Gastrocnemius medialis (tissue), 4 donors: ENCODE data around the gene CLSTN3. TPM values are rescaled to one million over a fixed set of nuclear protein-coding genes. Genes with fewer than 3 reads are reported as not detected.
A peak's percentile ranks its signal among the peaks of the same experiment; 100 is the strongest.

ENCODE experiments used
- ATAC-seq, 2 donors: fragments of 150-250 bp; one replicate each; pipeline ENCODE4 v1.9.1; 2016
- DNase-seq, 2 donors: peaks; one replicate each; pipeline ENCODE4 v3.0.0-alpha.2; 2019
- H3K27ac ChIP-seq, 4 donors: fragments of 200-600 bp; sonication (generic); 1 replicate in 1 of 4; 2 replicates in 3 of 4; pipeline ENCODE4 v1.5.1; 2016 to 2018; ENCODE audit warnings: mild to moderate bottlenecking in 2 of 4, moderate library complexity in 1 of 4
- H3K27me3 ChIP-seq, 3 donors: fragments of 200-600 bp; sonication (generic) in 2 of 3; 1 replicate in 1 of 3; 2 replicates in 2 of 3; pipeline versions ENCODE4 v1.5.1 to v1.6.0; 2016 to 2019; ENCODE audit warnings: mild to moderate bottlenecking in 1 of 3, moderate library complexity in 1 of 3
- H3K36me3 ChIP-seq, 2 donors: fragments of 200-600 bp; sonication (generic) in 1 of 2; one replicate each; pipeline ENCODE4 v1.5.1; 2017 to 2018
- H3K4me1 ChIP-seq, 2 donors: fragments of 200-600 bp; sonication (generic) in 1 of 2; one replicate each; pipeline ENCODE4 v1.5.1; 2016 to 2017; ENCODE audit warnings: mild to moderate bottlenecking in 2 of 2
- H3K4me3 ChIP-seq, 4 donors: fragments of 200-600 bp; sonication (generic) in 3 of 4; 1 replicate in 1 of 4; 2 replicates in 3 of 4; pipeline ENCODE4 v1.5.1; 2016 to 2019; ENCODE audit warnings: mild to moderate bottlenecking in 2 of 4
- H3K9me3 ChIP-seq, 3 donors: fragments of 200-600 bp; sonication (generic) in 2 of 3; 1 replicate in 1 of 3; 2 replicates in 2 of 3; pipeline ENCODE4 v1.5.1; 2016 to 2019
- POLR2A ChIP-seq, 2 donors: fragments of 450-650 bp; IDR thresholded peaks; one replicate each; pipeline ENCODE4 v1.6.1; 2017; ENCODE audit warnings: antibody characterized with exemption in 2 of 2, mild to moderate bottlenecking in 2 of 2, moderate library complexity in 2 of 2
- in situ Hi-C, 4 donors: fragments of 200-750 bp; cut with MboI; loops; one replicate each; pipeline versions ENCODE4 v1.15.0 to v1.8.0; 2017; ENCODE audit warnings: low sequenced_read_pairs in 4 of 4
- intact Hi-C: fragments of 100-400 bp; cut with DNase I; formaldehyde crosslinking; loops from one replicate; pipeline ENCODE4 v1.15.1; 2023; ENCODE audit warnings: low total_unique reads
- total RNA-seq, 4 donors: library from RNA; depleted of rRNA; stranded (reverse); fragments of >200 nt; gene quantifications; one replicate each; pipeline versions ENCODE4 v1.1.0 to v1.2.3, GENCODE V29; 2016
- TF ChIP-seq, protein P1 (sequence below), 5 experiments: fragments of 450-650 bp in 3 of 5; fragments of 200-600 bp in 2 of 5; sonication (generic) in 2 of 5; IDR thresholded peaks in 4 of 5; conservative IDR thresholded peaks in 1 of 5; 1 replicate in 4 of 5; 2 replicates in 1 of 5; pipeline ENCODE4 v1.5.1; 2016 to 2019; ENCODE audit warnings: antibody characterized with exemption in 5 of 5, mild to moderate bottlenecking in 3 of 5, moderate library complexity in 3 of 5

The CLSTN3 gene
- total RNA-seq, 4 donors from 2014 or later, result 1.2 to 3.5 (median 2.4) TPM

DNA sequence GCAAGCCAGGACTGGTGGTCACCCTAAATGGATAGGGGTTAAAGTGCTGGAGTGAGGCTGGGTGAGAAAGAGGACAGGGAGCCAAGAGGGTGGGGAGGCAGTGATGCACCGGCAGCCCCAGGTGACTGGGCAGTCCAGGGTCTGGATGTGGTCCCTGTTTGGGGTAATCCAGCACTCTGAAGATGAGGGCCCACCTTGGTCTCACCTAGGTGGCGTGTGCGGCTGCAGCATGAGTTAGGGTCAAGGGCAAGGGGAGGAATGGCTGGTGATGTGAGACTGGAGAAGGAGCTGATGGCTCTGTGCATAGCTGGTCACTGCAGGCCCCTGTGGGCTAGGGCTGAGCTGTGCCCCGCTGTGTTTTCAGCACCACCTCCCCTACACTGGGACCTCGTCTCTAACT lies 19.5 kb upstream of the CLSTN3 start:
- TF ChIP-seq, protein P1, sequence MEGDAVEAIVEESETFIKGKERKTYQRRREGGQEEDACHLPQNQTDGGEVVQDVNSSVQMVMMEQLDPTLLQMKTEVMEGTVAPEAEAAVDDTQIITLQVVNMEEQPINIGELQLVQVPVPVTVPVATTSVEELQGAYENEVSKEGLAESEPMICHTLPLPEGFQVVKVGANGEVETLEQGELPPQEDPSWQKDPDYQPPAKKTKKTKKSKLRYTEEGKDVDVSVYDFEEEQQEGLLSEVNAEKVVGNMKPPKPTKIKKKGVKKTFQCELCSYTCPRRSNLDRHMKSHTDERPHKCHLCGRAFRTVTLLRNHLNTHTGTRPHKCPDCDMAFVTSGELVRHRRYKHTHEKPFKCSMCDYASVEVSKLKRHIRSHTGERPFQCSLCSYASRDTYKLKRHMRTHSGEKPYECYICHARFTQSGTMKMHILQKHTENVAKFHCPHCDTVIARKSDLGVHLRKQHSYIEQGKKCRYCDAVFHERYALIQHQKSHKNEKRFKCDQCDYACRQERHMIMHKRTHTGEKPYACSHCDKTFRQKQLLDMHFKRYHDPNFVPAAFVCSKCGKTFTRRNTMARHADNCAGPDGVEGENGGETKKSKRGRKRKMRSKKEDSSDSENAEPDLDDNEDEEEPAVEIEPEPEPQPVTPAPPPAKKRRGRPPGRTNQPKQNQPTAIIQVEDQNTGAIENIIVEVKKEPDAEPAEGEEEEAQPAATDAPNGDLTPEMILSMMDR (IDR thresholded peaks at IDR 0.05 in 4 of 5, conservative IDR thresholded peaks at IDR 0.05 in 1 of 5), result no peak
- TF ChIP-seq POLR2A (IDR thresholded peaks at IDR 0.05), result no peak
- intact Hi-C loops, result no loop called here
- in situ Hi-C loops, result loop anchor here (5.0 to 25.0 kb wide), 5 partner anchors 48 to 198 kb away; partner anchors contain the start of genes ATN1 (in 2 of the 4), C12orf57 (in 2 of the 4), C1S (in 2 of the 4) and RNU7-1 (in 2 of the 4)

DNA sequence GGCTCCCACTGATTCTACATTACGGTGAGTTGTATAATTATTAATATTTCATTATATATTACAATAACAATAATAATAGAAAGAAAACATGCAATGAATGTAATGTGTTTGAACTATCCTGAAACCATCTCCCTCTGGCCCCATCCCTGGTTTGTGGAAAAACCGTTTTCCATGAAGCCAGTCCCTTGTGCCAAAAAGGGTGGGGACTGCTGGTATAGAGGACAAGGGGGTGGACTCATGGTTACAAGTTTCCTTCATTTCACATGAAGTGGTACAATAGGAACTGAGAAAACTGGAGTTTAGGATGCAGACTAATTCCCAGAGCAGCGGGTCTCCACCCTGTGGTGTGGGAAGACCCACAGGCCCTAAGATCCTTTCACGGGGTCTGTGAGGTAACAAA lies 18.1 kb upstream of the CLSTN3 start:
- Histone ChIP-seq H3K27ac (no peak overlapping the region), H3K27me3 (no peaks in the 10 kb centered on the region), H3K4me1 (peaks cover 18% of the 10 kb centered on the region in 2 donors), H3K36me3 (no peaks in the 10 kb centered on the region), H3K4me3 (no peak overlapping the region), H3K9me3 (no peaks in the 10 kb centered on the region)
- no peak for TF ChIP-seq POLR2A (IDR thresholded peaks at IDR 0.05)
- TF ChIP-seq, protein P1 (IDR thresholded peaks at IDR 0.05 in 4 of 5, conservative IDR thresholded peaks at IDR 0.05 in 1 of 5), result no peak
- no peak for DNase-seq
- no peak for ATAC-seq
- intact Hi-C loops, result no loop called here
- in situ Hi-C loops, result loop anchor here (5.0 to 25.0 kb wide), 5 partner anchors 50 to 200 kb away; partner anchors contain the start of genes ATN1 (in 2 of the 4), C12orf57 (in 2 of the 4), C1S (in 2 of the 4) and RNU7-1 (in 2 of the 4)

More for the DNA sequence above, 19.5 kb upstream of the CLSTN3 start:
- Histone ChIP-seq H3K4me1 (peaks cover 18% of the 10 kb centered on the region in 2 donors), H3K36me3 (no peaks in the 10 kb centered on the region), H3K4me3 (no peak overlapping the region), H3K27me3 (no peaks in the 10 kb centered on the region), H3K9me3 (peaks cover 0 to 7% (median 2%) of the 10 kb centered on the region in 3 donors), H3K27ac (no peak overlapping the region)
- ATAC-seq (no peak), DNase-seq (no peak)

- no peaks in the 10 kb centered on the region for H3K9me3 ChIP-seq
- no peak overlapping the region for H3K4me3 ChIP-seq
- DNase-seq (no peak), ATAC-seq (peak; percentile 20 to 34)
- peaks cover 9 to 12% of the 10 kb centered on the region in 2 donors for H3K4me1 ChIP-seq
- no peaks in the 10 kb centered on the region for H3K27me3 ChIP-seq
- no peaks in the 10 kb centered on the region for H3K36me3 ChIP-seq
- H3K27ac ChIP-seq, result no peak overlapping the region
- TF ChIP-seq, protein P1 (IDR thresholded peaks at IDR 0.05 in 4 of 5, conservative IDR thresholded peaks at IDR 0.05 in 1 of 5), result peak; percentile 79 to 90 (median 82)
- TF ChIP-seq POLR2A (IDR thresholded peaks at IDR 0.05), result no peak
- intact Hi-C loops (loop anchor here (1.0 kb wide), 1 partner anchor 53 kb away; the partner anchor contains the start of gene C1S), in situ Hi-C loops (loop anchor here (5.0 to 25.0 kb wide), 5 partner anchors 51 to 201 kb away; partner anchors contain the start of genes ATN1 (in 2 of the 4), C12orf57 (in 2 of the 4), C1S (in 2 of the 4) and RNU7-1 (in 2 of the 4))
These were observed 16.7 kb upstream of the CLSTN3 start for GRCh38 chr12:7113389-7113871.

DNA sequence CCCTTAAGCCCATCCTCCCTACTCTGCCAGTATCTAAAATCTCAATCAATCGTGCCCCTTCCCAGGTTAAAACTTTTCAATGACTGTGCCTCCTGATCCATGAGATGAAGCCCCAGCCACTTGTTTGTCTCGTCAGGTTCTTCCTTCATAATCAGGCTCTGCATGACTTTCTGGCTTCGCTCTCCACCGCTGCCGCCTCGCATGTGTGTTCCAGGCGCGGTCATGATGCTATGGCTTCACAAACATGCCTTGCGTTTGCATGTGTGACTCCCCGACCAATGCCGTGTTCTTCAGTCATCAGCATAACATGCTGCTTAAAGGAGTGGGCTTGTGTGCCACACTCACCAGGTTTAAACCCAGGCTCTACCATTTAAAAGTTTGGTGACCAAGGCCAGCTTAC lies 16.2 kb upstream of the CLSTN3 start:
- ATAC-seq, result no peak
- Histone ChIP-seq H3K27ac (no peak overlapping the region), H3K4me3 (no peak overlapping the region), H3K27me3 (no peaks in the 10 kb centered on the region), H3K36me3 (no peaks in the 10 kb centered on the region), H3K9me3 (no peaks in the 10 kb centered on the region), H3K4me1 (peaks cover 9 to 12% of the 10 kb centered on the region in 2 donors)
- intact Hi-C loops, result no loop called here
- in situ Hi-C loops, result loop anchor here (5.0 to 25.0 kb wide), 5 partner anchors 52 to 202 kb away; partner anchors contain the start of genes ATN1 (in 2 of the 4), C12orf57 (in 2 of the 4), C1S (in 2 of the 4) and RNU7-1 (in 2 of the 4)
- no peak for DNase-seq
- TF ChIP-seq POLR2A (IDR thresholded peaks at IDR 0.05), result no peak
- TF ChIP-seq, protein P1 (IDR thresholded peaks at IDR 0.05 in 4 of 5, conservative IDR thresholded peaks at IDR 0.05 in 1 of 5), result no peak
